Bone marrow (tissue), 2 donors: ENCODE results near the gene LZTR1.

ENCODE experiments used
- DNase-seq, 2 donors: peaks; one replicate each; lab custom pipeline; 2025; lab: John Stamatoyannopoulos, UW

LZTR1 gene

DNA sequence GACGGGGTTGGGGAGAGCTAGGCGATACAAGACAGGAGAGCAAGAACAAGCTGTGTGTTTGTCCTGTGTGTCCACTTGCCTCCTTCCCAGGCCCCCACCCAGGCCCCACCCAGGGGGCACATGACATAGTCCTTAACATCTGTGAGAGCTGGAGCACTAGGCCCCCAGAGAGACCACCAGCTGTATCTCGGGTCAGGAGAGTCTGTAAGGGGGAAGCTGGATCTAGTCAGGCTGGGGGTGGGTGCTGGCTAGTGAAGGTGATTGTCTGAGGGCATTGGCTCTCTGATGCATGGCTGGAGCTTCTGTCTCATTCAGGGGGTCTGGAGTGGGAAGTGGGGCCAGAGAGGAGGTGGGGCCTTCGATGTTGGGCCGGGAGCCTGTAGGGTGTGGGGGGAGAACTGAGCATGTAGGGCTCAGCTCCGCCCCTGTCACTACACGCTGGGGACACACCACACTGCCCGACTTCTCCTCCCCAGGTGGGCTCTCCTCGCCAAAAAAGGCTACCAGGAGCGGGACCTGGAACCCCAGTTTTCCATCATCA is 33.4 kb downstream of the LZTR1 start:
- DNase-seq = no peak

GRCh38 chr22:21016644-21017420 is 34.7 kb downstream of the LZTR1 start:
- no peak for DNase-seq

- DNase-seq = no peak
Observed at GRCh38 chr22:21018314-21018713, 36.2 kb downstream of the LZTR1 start.

GRCh38 chr22:21020802-21021429 is 38.8 kb downstream of the LZTR1 start:
- no peak for DNase-seq

DNA sequence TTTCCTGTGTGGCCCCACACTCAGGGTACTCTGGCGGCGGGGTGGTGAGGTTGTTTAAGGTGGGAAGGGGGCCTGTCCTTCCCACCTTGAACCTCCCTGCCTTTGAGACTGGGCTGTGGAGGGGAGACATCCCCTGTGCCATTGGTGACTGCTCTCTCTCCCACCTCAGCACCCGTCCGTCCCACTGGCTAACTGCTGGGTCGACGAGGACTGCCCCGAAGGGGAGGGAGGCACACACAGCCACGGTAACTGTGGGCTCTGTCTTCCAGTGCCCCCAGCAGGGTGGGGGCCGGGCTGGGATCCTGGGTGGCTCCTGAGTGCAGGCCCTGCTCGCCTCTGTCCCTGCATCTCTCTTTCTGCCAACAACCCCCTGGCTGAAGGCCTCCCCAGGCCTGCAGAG is 40.4 kb downstream of the LZTR1 start:
- no peak for DNase-seq

DNA sequence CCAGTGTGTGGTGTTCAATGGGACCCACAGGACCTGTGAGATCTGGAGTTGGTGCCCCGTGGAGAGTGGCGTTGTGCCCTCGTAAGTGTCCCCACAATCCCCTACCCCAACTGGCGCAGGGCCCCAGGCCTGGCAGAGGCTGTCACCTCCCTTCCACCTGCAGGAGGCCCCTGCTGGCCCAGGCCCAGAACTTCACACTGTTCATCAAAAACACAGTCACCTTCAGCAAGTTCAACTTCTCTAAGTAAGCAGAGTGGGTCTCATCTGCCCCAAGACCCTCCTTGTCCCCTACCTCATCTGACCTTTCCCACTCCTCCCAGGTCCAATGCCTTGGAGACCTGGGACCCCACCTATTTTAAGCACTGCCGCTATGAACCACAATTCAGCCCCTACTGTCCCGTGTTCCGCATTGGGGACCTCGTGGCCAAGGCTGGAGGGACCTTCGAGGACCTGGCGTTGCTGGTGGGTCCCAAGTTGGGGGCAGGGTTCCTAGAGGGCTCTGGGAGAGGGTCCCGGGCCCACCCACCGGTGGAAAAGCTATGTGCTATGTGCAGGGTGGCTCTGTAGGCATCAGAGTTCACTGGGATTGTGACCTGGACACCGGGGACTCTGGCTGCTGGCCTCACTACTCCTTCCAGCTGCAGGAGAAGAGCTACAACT is 41.0 kb downstream of the LZTR1 start:
- no peak for DNase-seq

DNA sequence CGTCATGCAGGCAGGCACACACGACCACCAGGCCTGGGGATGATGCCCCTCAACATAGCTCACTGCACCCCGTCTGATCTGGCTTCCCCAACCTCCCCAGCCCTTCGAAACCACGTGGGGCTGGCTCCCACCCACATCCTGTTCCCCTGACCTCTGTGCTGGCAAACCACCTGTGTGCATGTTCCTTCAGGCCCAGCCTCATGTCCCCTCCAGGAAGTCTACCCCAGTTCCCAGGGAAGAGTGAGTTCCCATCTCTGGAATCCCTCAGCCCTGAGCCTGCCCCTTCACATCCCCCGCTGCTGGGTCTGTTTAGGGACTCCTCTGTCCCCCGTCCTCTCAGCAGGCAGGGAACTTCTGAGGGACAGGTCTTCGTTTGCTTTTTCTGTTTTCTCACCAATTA is 43.2 kb downstream of the LZTR1 start:
- no peak for DNase-seq

DNA sequence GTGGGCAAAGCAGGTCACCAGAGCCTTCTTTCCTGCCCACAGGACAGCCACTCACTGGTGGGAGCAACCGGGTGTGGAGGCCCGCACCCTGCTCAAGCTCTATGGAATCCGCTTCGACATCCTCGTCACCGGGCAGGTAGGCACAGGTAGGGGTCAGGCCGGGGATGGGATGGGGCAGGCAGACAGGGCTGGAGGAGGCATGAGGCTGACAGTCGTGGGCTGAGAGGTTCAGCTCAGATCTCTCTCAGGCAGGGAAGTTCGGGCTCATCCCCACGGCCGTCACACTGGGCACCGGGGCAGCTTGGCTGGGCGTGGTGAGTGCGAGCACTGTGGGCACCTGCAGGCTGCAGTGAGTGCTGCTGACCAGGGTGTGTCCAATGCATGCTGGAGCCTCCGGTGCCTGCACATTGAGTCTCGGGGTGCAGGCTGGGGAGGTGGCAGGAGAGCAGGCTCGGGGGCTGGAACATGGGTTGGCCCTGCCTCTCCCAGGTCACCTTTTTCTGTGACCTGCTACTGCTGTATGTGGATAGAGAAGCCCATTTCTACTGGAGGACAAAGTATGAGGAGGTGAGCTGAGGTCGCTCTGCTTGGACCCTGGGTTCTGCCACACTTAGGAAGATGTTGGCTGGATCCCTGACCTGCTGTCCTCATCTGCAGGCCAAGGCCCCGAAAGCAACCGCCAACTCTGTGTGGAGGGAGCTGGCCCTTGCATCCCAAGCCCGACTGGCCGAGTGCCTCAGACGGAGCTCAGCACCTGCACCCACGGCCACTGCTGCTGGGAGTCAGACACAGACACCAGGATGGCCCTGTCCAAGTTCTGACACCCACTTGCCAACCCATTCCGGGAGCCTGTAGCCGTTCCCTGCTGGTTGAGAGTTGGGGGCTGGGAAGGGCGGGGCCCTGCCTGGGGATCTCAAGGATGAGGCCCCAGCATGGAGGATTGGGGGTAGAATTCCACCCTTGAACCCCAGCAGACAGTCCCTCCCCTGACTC is 44.0 kb downstream of the LZTR1 start:
- DNase-seq = no peak

DNA sequence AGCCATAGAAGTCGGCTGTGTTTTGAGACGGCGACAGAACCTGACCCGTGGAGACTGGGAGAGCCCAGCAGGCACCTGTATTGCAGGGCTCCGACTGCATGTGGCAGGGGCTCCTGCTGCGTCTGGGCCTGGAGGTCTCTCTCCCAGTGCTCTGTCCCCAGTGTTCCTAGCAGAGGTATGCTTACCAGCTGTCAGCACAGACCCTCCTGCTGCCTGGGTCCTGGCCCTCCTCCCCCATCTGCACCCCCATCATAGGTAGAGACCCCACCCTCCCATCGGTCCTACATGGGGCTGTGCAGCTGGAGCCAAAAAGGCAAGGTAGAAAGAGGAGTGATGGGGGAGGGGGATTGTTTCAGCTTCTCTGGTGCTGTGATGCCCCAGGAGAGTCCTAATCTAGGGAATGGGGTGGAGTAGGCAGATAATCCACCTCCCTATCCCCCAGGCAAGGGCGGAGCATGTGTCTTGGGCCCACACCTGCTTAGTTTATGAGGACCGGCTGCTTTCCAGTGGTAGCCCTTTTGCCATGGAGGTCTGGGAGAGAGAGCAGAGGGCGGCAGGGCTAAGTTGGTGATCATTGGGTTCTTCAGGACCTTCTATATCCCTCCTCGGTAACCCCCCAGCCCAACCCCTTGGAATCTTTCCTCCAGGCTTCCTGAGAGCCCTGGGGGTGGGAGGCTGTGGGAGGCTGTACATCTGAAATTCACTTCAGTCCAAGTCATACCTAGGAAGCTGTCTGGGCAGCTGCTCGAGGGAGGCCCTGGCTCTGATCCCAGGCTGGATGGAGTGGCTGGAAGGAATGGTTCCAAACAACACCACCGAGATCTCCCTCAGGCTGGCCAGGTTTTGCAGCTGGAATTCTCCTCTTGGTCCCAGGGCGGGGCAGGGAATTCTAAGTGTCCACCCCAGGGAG is 44.9 kb downstream of the LZTR1 start:
- DNase-seq = no peak

GRCh38 chr22:21028277-21029251 is 46.5 kb downstream of the LZTR1 start:
- no peak for DNase-seq

- DNase-seq = no peak
Observed at GRCh38 chr22:21029486-21030025, 47.5 kb downstream of the LZTR1 start.

- no peak for DNase-seq
Observed at GRCh38 chr22:21030032-21030431, 47.9 kb downstream of the LZTR1 start.

DNA sequence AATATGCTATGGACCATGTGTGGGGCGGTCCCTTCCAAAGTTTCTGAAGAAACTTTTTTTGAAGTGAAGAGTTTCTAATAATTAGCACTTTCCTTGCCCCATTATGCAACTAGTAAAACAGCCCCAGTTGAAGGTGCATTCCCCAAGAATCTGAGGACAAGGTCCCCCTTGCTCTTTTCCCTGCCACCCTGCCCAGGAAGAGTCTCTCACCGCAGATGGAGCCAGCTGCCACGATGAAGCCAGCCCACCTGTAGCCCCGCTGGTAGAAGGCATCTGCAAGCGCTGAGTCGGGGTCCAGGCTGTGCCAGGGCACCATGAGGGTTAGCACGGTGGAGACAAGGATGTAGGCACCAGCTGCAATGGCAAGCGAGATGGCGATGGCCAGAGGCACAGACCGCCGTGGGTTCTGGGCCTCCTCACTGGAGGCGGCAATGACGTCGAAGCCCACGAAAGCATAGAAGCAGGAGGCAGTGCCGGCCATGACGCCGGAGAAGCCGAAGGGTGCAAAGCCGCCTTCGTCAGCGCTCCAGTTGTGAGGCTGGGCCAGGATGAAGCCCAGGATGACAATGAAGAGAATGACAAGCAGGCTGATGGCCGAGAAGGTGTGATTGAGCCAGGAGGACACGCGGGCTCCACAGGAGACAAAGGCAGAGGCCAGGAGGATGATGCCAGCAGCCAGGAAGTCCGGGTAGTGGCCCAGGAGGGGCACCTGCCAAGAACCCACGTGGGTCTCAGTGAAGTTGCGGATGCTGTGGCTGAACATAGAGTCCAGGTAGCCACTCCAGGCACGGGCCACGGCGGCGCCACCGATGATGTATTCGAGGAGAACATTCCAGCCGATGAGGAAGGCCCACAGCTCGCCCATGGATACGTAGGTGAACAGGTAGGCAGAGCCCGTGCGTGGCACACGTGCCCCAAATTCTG is 48.8 kb downstream of the LZTR1 start:
- DNase-seq = no peak

DNA sequence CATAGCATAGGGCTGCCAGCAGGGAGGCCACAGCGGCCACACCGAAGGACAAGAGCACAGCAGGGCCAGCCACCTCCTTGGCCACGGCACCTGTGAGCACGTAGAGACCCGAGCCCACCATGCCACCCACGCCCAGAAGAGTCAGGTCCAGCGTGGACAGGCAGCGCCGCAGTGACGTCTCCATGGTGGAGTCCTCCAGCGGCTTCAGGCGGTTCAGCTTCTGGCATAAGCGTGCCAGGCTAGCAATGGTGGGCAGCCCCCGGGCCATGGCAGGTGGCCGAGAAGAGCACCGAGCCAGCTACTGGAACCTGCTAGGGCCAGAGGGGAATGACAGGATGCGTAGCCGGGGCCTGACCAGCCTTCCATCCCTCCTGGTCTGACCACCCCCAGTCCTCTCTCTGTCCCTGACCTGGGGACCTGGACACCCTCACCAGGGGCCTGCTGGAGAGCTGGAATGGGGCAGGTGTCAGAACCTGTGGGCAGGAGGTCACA is 49.5 kb downstream of the LZTR1 start:
- DNase-seq = no peak

GRCh38 chr22:21032037-21032867 is 50.2 kb downstream of the LZTR1 start, which contains the start of gene SLC7A4:
TSS of gene SLC7A4 (minus strand) at chr22:21032561. CDS start at chr22:21031812, 749 bp downstream.
- no peak for DNase-seq

GRCh38 chr22:21032868-21033688 is 51.0 kb downstream of the LZTR1 start:
- DNase-seq = no peak
